ENCODE results near the gene RIPOR3.
A peak's percentile ranks its signal among the peaks of the same experiment; 100 is the strongest.

The RIPOR3 gene, protein sequence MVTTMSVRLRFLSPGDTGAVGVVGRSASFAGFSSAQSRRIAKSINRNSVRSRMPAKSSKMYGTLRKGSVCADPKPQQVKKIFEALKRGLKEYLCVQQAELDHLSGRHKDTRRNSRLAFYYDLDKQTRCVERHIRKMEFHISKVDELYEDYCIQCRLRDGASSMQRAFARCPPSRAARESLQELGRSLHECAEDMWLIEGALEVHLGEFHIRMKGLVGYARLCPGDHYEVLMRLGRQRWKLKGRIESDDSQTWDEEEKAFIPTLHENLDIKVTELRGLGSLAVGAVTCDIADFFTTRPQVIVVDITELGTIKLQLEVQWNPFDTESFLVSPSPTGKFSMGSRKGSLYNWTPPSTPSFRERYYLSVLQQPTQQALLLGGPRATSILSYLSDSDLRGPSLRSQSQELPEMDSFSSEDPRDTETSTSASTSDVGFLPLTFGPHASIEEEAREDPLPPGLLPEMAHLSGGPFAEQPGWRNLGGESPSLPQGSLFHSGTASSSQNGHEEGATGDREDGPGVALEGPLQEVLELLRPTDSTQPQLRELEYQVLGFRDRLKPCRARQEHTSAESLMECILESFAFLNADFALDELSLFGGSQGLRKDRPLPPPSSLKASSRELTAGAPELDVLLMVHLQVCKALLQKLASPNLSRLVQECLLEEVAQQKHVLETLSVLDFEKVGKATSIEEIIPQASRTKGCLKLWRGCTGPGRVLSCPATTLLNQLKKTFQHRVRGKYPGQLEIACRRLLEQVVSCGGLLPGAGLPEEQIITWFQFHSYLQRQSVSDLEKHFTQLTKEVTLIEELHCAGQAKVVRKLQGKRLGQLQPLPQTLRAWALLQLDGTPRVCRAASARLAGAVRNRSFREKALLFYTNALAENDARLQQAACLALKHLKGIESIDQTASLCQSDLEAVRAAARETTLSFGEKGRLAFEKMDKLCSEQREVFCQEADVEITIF

GRCh38 chr20:50690650-50691572 is at the start of gene RIPOR3:
TSS of gene RIPOR3 (minus strand) at chr20:50691542. CDS start at chr20:50691128, 414 bp downstream.
- H3K27ac ChIP-seq (ENCODE audit: low read length) = no peak within 1 kb of the TSS
- H3K4me3 ChIP-seq (ENCODE audit: low read length) = peak within 1 kb of the TSS; percentile 64
- no peaks in the 10 kb centered on the region for H3K9me3 ChIP-seq (ENCODE audit: control insufficient read depth, low read depth, low read length)
- peaks cover 23% of the 10 kb centered on the region for H3K4me1 ChIP-seq (ENCODE audit: control insufficient read depth, low read depth, low read length)
- peak within 1 kb of the TSS; percentile 25 for H3K9ac ChIP-seq (ENCODE audit: low read length)
- no peaks in the 10 kb centered on the region for H3K36me3 ChIP-seq (ENCODE audit: control insufficient read depth, low read depth, low read length)
- H3K27me3 ChIP-seq (ENCODE audit: control insufficient read depth, insufficient read depth, low read length) = peaks cover 15% of the 10 kb centered on the region

GRCh38 chr20:50737352-50737751 is 46.0 kb upstream of the RIPOR3 start:
- Histone ChIP-seq H3K4me1 (ENCODE audit: control insufficient read depth, low read depth, low read length) (peaks cover 21% of the 10 kb centered on the region), H3K9ac (ENCODE audit: low read length) (no peak overlapping the region), H3K27me3 (ENCODE audit: control insufficient read depth, insufficient read depth, low read length) (no peaks in the 10 kb centered on the region), H3K4me3 (ENCODE audit: low read length) (no peak overlapping the region), H3K36me3 (ENCODE audit: control insufficient read depth, low read depth, low read length) (peaks cover 10% of the 10 kb centered on the region), H3K27ac (ENCODE audit: low read length) (peak overlapping the region; percentile 52), H3K9me3 (ENCODE audit: control insufficient read depth, low read depth, low read length) (no peaks in the 10 kb centered on the region)

DNA sequence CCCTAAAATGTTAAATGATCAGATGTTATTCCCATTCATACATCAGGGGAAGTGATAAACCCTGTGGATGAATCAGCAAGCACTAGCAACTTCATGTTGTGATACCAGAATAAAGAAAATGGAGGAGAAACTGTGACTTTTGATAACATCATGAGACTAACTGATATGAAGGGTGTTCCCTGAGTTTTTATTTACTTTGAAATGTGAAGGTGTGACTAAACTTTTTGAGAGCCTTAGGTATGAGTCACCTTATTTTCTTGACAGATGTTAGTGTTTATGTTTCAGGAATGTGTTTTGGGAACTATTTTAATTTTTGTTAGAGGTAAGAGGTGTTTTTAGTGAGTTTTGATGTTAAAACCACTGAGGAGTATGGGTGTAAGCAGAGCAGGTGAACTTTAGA is 44.5 kb upstream of the RIPOR3 start:
- Histone ChIP-seq H3K4me3 (ENCODE audit: low read length) (no peak overlapping the region), H3K4me1 (ENCODE audit: control insufficient read depth, low read depth, low read length) (peaks cover 21% of the 10 kb centered on the region), H3K36me3 (ENCODE audit: control insufficient read depth, low read depth, low read length) (peaks cover 10% of the 10 kb centered on the region), H3K27ac (ENCODE audit: low read length) (no peak overlapping the region), H3K9ac (ENCODE audit: low read length) (no peak overlapping the region), H3K9me3 (ENCODE audit: control insufficient read depth, low read depth, low read length) (no peaks in the 10 kb centered on the region), H3K27me3 (ENCODE audit: control insufficient read depth, insufficient read depth, low read length) (no peaks in the 10 kb centered on the region)

GRCh38 chr20:50734730-50735679 is 43.7 kb upstream of the RIPOR3 start:
- Histone ChIP-seq H3K4me3 (ENCODE audit: low read length) (no peak overlapping the region), H3K9ac (ENCODE audit: low read length) (no peak overlapping the region), H3K4me1 (ENCODE audit: control insufficient read depth, low read depth, low read length) (peaks cover 18% of the 10 kb centered on the region), H3K27me3 (ENCODE audit: control insufficient read depth, insufficient read depth, low read length) (no peaks in the 10 kb centered on the region), H3K27ac (ENCODE audit: low read length) (no peak overlapping the region), H3K36me3 (ENCODE audit: control insufficient read depth, low read depth, low read length) (peaks cover 10% of the 10 kb centered on the region), H3K9me3 (ENCODE audit: control insufficient read depth, low read depth, low read length) (no peaks in the 10 kb centered on the region)

GRCh38 chr20:50733644-50734349 is 42.5 kb upstream of the RIPOR3 start:
- Histone ChIP-seq H3K36me3 (ENCODE audit: control insufficient read depth, low read depth, low read length) (peaks cover 10% of the 10 kb centered on the region), H3K4me3 (ENCODE audit: low read length) (no peak overlapping the region), H3K27ac (ENCODE audit: low read length) (no peak overlapping the region), H3K4me1 (ENCODE audit: control insufficient read depth, low read depth, low read length) (peaks cover 18% of the 10 kb centered on the region), H3K9me3 (ENCODE audit: control insufficient read depth, low read depth, low read length) (no peaks in the 10 kb centered on the region), H3K27me3 (ENCODE audit: control insufficient read depth, insufficient read depth, low read length) (no peaks in the 10 kb centered on the region), H3K9ac (ENCODE audit: low read length) (no peak overlapping the region)

DNA sequence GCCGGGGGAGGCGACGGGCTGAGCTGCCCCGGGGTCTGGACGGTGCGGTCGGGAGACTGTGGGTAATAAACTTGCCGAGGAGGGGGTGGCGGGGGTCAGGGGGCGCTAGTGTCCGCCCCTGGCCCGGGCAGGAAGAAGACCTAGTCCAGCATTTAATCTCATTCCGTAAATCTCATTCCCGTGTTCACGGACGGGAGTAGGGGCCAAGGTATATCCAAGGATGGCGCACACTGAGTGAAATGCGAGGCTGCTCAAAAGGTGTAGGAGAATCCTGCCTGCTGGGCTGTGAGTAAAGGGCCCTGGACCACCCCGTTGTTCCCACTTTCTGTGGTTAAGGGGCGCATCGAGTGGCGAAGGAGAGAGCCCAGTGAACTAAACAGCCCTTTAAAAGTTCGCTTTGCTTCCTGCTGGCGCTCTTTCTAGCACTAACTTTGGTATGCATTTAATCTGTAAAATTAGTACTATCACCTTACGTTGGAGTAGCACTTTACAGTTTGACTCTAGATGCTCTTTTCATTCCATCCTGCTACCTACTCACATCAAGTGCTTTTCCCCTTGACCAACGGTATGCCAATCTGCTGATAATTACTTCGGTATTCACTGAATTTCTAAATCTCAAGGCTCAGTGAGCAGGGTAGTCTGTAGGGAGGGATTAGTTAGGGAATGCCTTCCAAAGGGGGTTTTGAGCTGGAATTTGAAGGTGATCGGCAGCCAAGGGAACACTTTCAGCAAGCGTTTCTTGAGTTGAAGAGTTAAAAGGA is 40.8 kb upstream of the RIPOR3 start:
- Histone ChIP-seq H3K36me3 (ENCODE audit: control insufficient read depth, low read depth, low read length) (no peaks in the 10 kb centered on the region), H3K4me3 (ENCODE audit: low read length) (peak overlapping the region; percentile 83), H3K27ac (ENCODE audit: low read length) (no peak overlapping the region), H3K27me3 (ENCODE audit: control insufficient read depth, insufficient read depth, low read length) (no peaks in the 10 kb centered on the region), H3K9me3 (ENCODE audit: control insufficient read depth, low read depth, low read length) (no peaks in the 10 kb centered on the region), H3K4me1 (ENCODE audit: control insufficient read depth, low read depth, low read length) (peaks cover 13% of the 10 kb centered on the region), H3K9ac (ENCODE audit: low read length) (peak overlapping the region; percentile 79)

GRCh38 chr20:50731055-50731929 is 40.0 kb upstream of the RIPOR3 start, which contains the start of gene PARD6B:
TSS of gene PARD6B (plus strand) at chr20:50731580. CDS start at chr20:50731787, 207 bp downstream.
- Histone ChIP-seq H3K36me3 (ENCODE audit: control insufficient read depth, low read depth, low read length) (no peaks in the 10 kb centered on the region), H3K9ac (ENCODE audit: low read length) (peak within 1 kb of the TSS; percentile 79), H3K27ac (ENCODE audit: low read length) (peak within 1 kb of the TSS; percentile 14), H3K4me1 (ENCODE audit: control insufficient read depth, low read depth, low read length) (peaks cover 12% of the 10 kb centered on the region), H3K27me3 (ENCODE audit: control insufficient read depth, insufficient read depth, low read length) (no peaks in the 10 kb centered on the region), H3K4me3 (ENCODE audit: low read length) (peak within 1 kb of the TSS; percentile 83), H3K9me3 (ENCODE audit: control insufficient read depth, low read depth, low read length) (no peaks in the 10 kb centered on the region)

DNA sequence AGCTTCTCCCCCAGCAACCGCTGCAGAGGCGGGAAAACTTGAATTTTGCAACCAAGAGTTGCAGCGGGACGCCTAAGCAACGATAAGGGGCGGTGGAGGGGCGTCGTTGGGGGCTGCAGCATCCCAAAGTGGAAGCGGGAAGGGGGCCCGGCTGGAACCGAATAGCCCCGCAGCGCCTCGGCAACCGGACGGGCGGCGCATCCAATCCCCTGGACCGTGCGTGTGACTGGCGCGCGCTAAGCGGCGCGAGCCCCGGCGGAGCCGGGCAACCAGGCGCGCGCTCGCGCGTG is 39.4 kb upstream of the RIPOR3 start:
- H3K27ac ChIP-seq (ENCODE audit: low read length) = peak overlapping the region; percentile 14
- peaks cover 12% of the 10 kb centered on the region for H3K4me1 ChIP-seq (ENCODE audit: control insufficient read depth, low read depth, low read length)

More for the DNA sequence above, 39.4 kb upstream of the RIPOR3 start:
- peak overlapping the region; percentile 64 for H3K9ac ChIP-seq (ENCODE audit: low read length)
- H3K36me3 ChIP-seq (ENCODE audit: control insufficient read depth, low read depth, low read length) = no peaks in the 10 kb centered on the region
- no peaks in the 10 kb centered on the region for H3K9me3 ChIP-seq (ENCODE audit: control insufficient read depth, low read depth, low read length)
- no peaks in the 10 kb centered on the region for H3K27me3 ChIP-seq (ENCODE audit: control insufficient read depth, insufficient read depth, low read length)
- H3K4me3 ChIP-seq (ENCODE audit: low read length) = peak overlapping the region; percentile 64

All from iPS-18a (cell line).